Lower leg skin (tissue), 3 donors: ENCODE results near the gene SLC13A3.

ENCODE experiments used
- POLR2A ChIP-seq, 2 donors: fragments of 450-650 bp; IDR thresholded peaks; one replicate each; pipeline ENCODE4 v1.6.1; 2016 to 2017; ENCODE audit warnings: antibody characterized with exemption in 2 of 2, mild to moderate bottlenecking in 1 of 2, moderate library complexity in 1 of 2
- TF ChIP-seq, protein P1 (sequence below), 3 donors: fragments of 450-650 bp; IDR thresholded peaks; one replicate each; pipeline ENCODE4 v1.5.1; 2016; ENCODE audit warnings: antibody characterized with exemption in 3 of 3, mild to moderate bottlenecking in 3 of 3, moderate library complexity in 2 of 3

DNA sequence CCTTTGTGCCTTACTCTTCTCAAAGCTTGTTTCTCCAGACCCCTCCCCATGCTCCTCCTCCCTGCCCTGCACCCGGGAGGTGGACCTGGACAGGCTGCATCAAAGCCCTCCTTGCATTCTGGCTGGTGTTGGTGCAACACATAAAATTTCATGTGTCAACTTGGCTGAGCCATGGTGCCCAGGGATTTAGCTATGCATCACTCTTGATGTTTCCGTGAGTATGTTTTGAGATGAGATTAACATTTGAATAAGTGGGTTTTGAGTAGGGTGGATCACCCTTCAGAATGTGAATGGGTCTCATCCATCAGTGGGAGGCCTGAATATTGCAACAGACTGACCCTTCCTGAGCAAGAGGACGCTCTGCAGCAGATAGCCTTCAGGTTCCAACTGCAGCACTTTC, 96.4 kb downstream of the SLC13A3 start:
- TF ChIP-seq, protein P1, sequence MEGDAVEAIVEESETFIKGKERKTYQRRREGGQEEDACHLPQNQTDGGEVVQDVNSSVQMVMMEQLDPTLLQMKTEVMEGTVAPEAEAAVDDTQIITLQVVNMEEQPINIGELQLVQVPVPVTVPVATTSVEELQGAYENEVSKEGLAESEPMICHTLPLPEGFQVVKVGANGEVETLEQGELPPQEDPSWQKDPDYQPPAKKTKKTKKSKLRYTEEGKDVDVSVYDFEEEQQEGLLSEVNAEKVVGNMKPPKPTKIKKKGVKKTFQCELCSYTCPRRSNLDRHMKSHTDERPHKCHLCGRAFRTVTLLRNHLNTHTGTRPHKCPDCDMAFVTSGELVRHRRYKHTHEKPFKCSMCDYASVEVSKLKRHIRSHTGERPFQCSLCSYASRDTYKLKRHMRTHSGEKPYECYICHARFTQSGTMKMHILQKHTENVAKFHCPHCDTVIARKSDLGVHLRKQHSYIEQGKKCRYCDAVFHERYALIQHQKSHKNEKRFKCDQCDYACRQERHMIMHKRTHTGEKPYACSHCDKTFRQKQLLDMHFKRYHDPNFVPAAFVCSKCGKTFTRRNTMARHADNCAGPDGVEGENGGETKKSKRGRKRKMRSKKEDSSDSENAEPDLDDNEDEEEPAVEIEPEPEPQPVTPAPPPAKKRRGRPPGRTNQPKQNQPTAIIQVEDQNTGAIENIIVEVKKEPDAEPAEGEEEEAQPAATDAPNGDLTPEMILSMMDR (IDR thresholded peaks at IDR 0.05) = no peak
- TF ChIP-seq POLR2A (IDR thresholded peaks at IDR 0.05) = no peak
